Heart left ventricle (tissue), 16 donors: Measurements from ENCODE around the gene RBMX. TPM values are rescaled to one million over a fixed set of nuclear protein-coding genes. Genes with fewer than 3 reads are reported as not detected.

Experiments
- ATAC-seq, 4 donors: fragments of 200-7000 bp; cut with Tn5 transposase; one replicate each; pipeline ENCODE4 v1.9.1; 2020 to 2022; ENCODE audit warnings: moderate library complexity in 4 of 4, mild to moderate bottlenecking in 3 of 4, moderate number of reproducible peaks in 1 of 4
- DNase-seq, 5 donors: peaks; one replicate each; pipeline ENCODE4 v3.0.0-alpha.2; 2020
- H3K27ac ChIP-seq, 12 donors: fragments of 200-600 bp; sonication (generic) in 4 of 12; one replicate each; pipeline versions ENCODE4 v1.5.0 to v1.8.0; 2016 to 2022; ENCODE audit warnings: mild to moderate bottlenecking in 2 of 12
- H3K27me3 ChIP-seq, 9 donors: fragments of 200-600 bp; sonication (generic) in 2 of 9; one replicate each; pipeline versions ENCODE4 v1.5.1 to v1.8.0; 2016 to 2022; ENCODE audit warnings: mild to moderate bottlenecking in 3 of 9
- H3K36me3 ChIP-seq, 9 donors: fragments of 200-600 bp; sonication (generic) in 2 of 9; one replicate each; pipeline versions ENCODE4 v1.5.0 to v1.8.0; 2018 to 2022; ENCODE audit warnings: mild to moderate bottlenecking in 2 of 9
- H3K4me1 ChIP-seq, 12 donors: fragments of 200-600 bp; sonication (generic) in 4 of 12; one replicate each; pipeline versions ENCODE4 v1.5.0 to v1.8.0; 2016 to 2022; ENCODE audit warnings: mild to moderate bottlenecking in 3 of 12
- H3K4me3 ChIP-seq, 12 donors: fragments of 200-600 bp; sonication (generic) in 4 of 12; one replicate each; pipeline versions ENCODE4 v1.5.0 to v1.8.0; 2017 to 2022; ENCODE audit warnings: mild to moderate bottlenecking in 9 of 12, moderate library complexity in 4 of 12
- H3K9me3 ChIP-seq, 12 donors: fragments of 200-600 bp; sonication (generic) in 4 of 12; one replicate each; pipeline versions ENCODE4 v1.5.0 to v1.8.0; 2016 to 2022; ENCODE audit warnings: mild to moderate bottlenecking in 1 of 12
- CTCF ChIP-seq, 12 donors: fragments of 200-600 bp; sonication (generic) in 4 of 12; IDR thresholded peaks; one replicate each; pipeline versions ENCODE4 v1.5.0 to v1.8.0; 2018 to 2022; ENCODE audit warnings: antibody characterized with exemption in 12 of 12, mild to moderate bottlenecking in 5 of 12
- POLR2A ChIP-seq, 2 donors: fragments of 450-650 bp; IDR thresholded peaks; one replicate each; pipeline ENCODE4 v1.6.1; 2017; ENCODE audit warnings: antibody characterized with exemption in 2 of 2, mild to moderate bottlenecking in 2 of 2, moderate library complexity in 2 of 2
- WGBS, 4 donors: extraction: QIAGEN DNeasy Blood & Tissue Kit in 2 of 4; methylation state at CpG; one replicate each; pipeline versions ENCODE4 v1.1.5 to v1.1.7; 2013 to 2018; 5-methylcytosine and 5-hydroxymethylcytosine counted together
- intact Hi-C, 10 donors: fragments of 100-400 bp; cut with DNase I; formaldehyde crosslinking; loops; one replicate each; pipeline versions ENCODE4 v1.11.1 to v1.14.2; 2022
- polyA plus RNA-seq, 2 donors: library from polyadenylated mRNA; stranded (reverse); fragments of 200-250 nt; gene quantifications; one replicate each; pipeline ENCODE4 v1.2.3, GENCODE V29; 2013
- total RNA-seq, 9 donors: library from RNA; depleted of rRNA in 2 of 9; stranded (reverse); fragments of >200 nt in 2 of 9; fragmentation: NEBNext Ultra II Directional in 3 of 9; extraction: Animal tissue kit (Norgen Biotek cat#: 25700) in 3 of 9; gene quantifications; one replicate each; pipeline versions ENCODE4 v1.1.0 to v1.2.4, GENCODE V29; 2016 to 2023
- donor health status: ischemic (EF 13 %, LVEDD 7.1; RV severe dilation, severe dysfunction).
- donor health status: healthy with polysubstance abuse.
- donor health status: DM: no; HTN: yes; CAD: no.
- donor health status: DM: no; HTN: no; CAD: no.
- donor health status: ischemic (EF 25% LVEDD 6.9; RV normal size, moderate dysfunction).
- donor health status: ischemic (EF 25% LVEDD 5.7; RV mildly dilated, moderate dysfunction).
- donor health status: healthy.
- donor health status: DM: yes; HTN: yes; CAD: no.
- donor health status: ischemic (EF 35%, LVEDD 5.7; RV mildly dilated, moderate dysfunction).
- donor health status: nonischemic (EF 11% LVEDD 7.7; RV severe dilation, severe dysfunction).
- donor health status: DM: yes; HTN: yes; CAD: no.
- donor health status: PGD.
- donor health status: ischemic (EF 29% LVEDD 5.4; RV normal size, mild dysfunction).
- donor health status: nonischemic (EF 23%, LVEDD 6.1; RV moderate dilation, normal function).

RBMX gene
- total and polyA plus RNA-seq, 11 donors = 60.3 to 182 (median 89.9) TPM

- ATAC-seq (no peak), DNase-seq (no peak)
- H3K27ac ChIP-seq = no peak overlapping the region
- H3K36me3 ChIP-seq = peaks cover 0 to 100% (median 95%) of the 10 kb centered on the region in 9 donors
- H3K27me3 ChIP-seq = no peaks in the 10 kb centered on the region
- 64 to 76% (median 73%) methylated on average over 5 of the region's 5 CpGs for WGBS, 4 donors
- intact Hi-C loops = loop anchor here in 2 of 10 donors (10.0 kb wide), 1 partner anchor 107 kb away; no protein-coding TSS in a partner anchor
- peaks cover 0 to 36% (median 7%) of the 10 kb centered on the region in 12 donors for H3K4me1 ChIP-seq
- H3K4me3 ChIP-seq = no peak overlapping the region
- H3K9me3 ChIP-seq = no peaks in the 10 kb centered on the region
- no peak for TF ChIP-seq CTCF (IDR thresholded peaks at IDR 0.05)
- TF ChIP-seq POLR2A (IDR thresholded peaks at IDR 0.05) = no peak
These were observed 8.3 kb downstream of the RBMX start for GRCh38 chrX:136872091-136872700.

GRCh38 chrX:136870064-136870463 lies 10.5 kb downstream of the RBMX start:
- Histone ChIP-seq H3K4me1 (peaks cover 0 to 45% (median 7%) of the 10 kb centered on the region in 12 donors), H3K27ac (no peak overlapping the region), H3K9me3 (no peaks in the 10 kb centered on the region), H3K27me3 (no peaks in the 10 kb centered on the region), H3K4me3 (no peak overlapping the region), H3K36me3 (peaks cover 0 to 98% (median 80%) of the 10 kb centered on the region in 9 donors)
- intact Hi-C loops = loop anchor here in 2 of 10 donors (10.0 kb wide), 1 partner anchor 105 kb away; no protein-coding TSS in a partner anchor
- ATAC-seq (no peak), DNase-seq (no peak)
- 87 to 98% (median 92%) methylated on average over 1 of the region's 1 CpG for WGBS, 4 donors
- TF ChIP-seq CTCF (IDR thresholded peaks at IDR 0.05) (no peak), POLR2A (IDR thresholded peaks at IDR 0.05) (no peak)

GRCh38 chrX:136868283-136869055 lies 12.1 kb downstream of the RBMX start:
- Histone ChIP-seq H3K9me3 (no peaks in the 10 kb centered on the region), H3K27ac (no peak overlapping the region), H3K4me3 (no peak overlapping the region), H3K27me3 (no peaks in the 10 kb centered on the region), H3K4me1 (peaks cover 0 to 45% (median 6%) of the 10 kb centered on the region in 12 donors), H3K36me3 (peaks cover 0 to 95% (median 69%) of the 10 kb centered on the region in 9 donors)
- intact Hi-C loops = loop anchor here in 2 of 10 donors (5.0 to 10.0 kb wide), 2 partner anchors 104 to 151 kb away; no protein-coding TSS in a partner anchor
- ATAC-seq (no peak), DNase-seq (no peak)
- WGBS, 4 donors = 84 to 97% (median 89%) methylated on average over 8 to 9 of the region's 9 CpGs
- TF ChIP-seq POLR2A (IDR thresholded peaks at IDR 0.05) = no peak
- TF ChIP-seq CTCF (IDR thresholded peaks at IDR 0.05) = no peak

GRCh38 chrX:136867518-136867917 lies 13.0 kb downstream of the RBMX start:
- ATAC-seq (no peak), DNase-seq (no peak)
- intact Hi-C loops = loop anchor here in 2 of 10 donors (5.0 to 10.0 kb wide), 2 partner anchors 103 to 150 kb away; no protein-coding TSS in a partner anchor
- Histone ChIP-seq H3K27ac (peak overlapping the region in 2 of 12 donors; percentile 17 to 46), H3K36me3 (peaks cover 0 to 95% (median 68%) of the 10 kb centered on the region in 9 donors), H3K27me3 (no peaks in the 10 kb centered on the region), H3K4me1 (peaks cover 0 to 40% (median 6%) of the 10 kb centered on the region in 12 donors), H3K4me3 (no peak overlapping the region), H3K9me3 (no peaks in the 10 kb centered on the region)
- TF ChIP-seq POLR2A (IDR thresholded peaks at IDR 0.05) (no peak), CTCF (IDR thresholded peaks at IDR 0.05) (no peak)
- 40 to 62% (median 51%) methylated on average over 3 of the region's 3 CpGs for WGBS, 4 donors
